OCI-LY7 (cell line): Measurements from ENCODE around the gene PRADC1. TPM values are rescaled to one million over a fixed set of nuclear protein-coding genes. Genes with fewer than 3 reads are reported as not detected.

Experiments used
- BruUV-seq: library from RNA; stranded (reverse); fragments of 400-500 nt; replicated peaks from 2 replicates; lab custom pipeline; 2021; lab: Mats Ljungman, UMichigan
- CTCF ChIA-PET: fragments of 300-600 bp; sonication (Branson Sonifier 250); formaldehyde crosslinking; loops from one replicate; lab custom pipeline; 2022; ENCODE audit warnings: antibody characterized with exemption; ENCODE audit not compliant: unreplicated experiment; lab: Charles Lee
- POLR2A ChIA-PET: fragments of 300-600 bp; sonication (Branson Sonifier 250); formaldehyde crosslinking; loops from one replicate; lab custom pipeline; 2022; ENCODE audit warnings: antibody characterized with exemption; lab: Charles Lee
- DNase-seq: peaks from one replicate; pipeline ENCODE4 v3.0.0-alpha.2; 2015; ENCODE audit warnings: low spot score
- H2AFZ ChIP-seq: fragments of 200-600 bp; sonication (generic), shearing (Covaris generic); 2 replicates; pipeline ENCODE4 v1.6.1; 2014; ENCODE audit warnings: mild to moderate bottlenecking, antibody characterized with exemption, low read length, moderate library complexity
- H3K27ac ChIP-seq: fragments of 200-600 bp; sonication (generic); 2 replicates; pipeline ENCODE4 v1.5.1; 2014; ENCODE audit warnings: mixed run types, low read depth, mild to moderate bottlenecking, moderate library complexity, low read length, inconsistent platforms; ENCODE audit not compliant: poor library complexity, severe bottlenecking
- H3K36me3 ChIP-seq: fragments of 200-600 bp; sonication (generic); 2 replicates; pipeline ENCODE4 v1.6.1; 2014; ENCODE audit warnings: mild to moderate bottlenecking, antibody characterized with exemption, low read length, moderate library complexity, mixed read lengths; ENCODE audit not compliant: insufficient read depth
- H3K4me1 ChIP-seq: fragments of 200-600 bp; sonication (generic); 2 replicates; pipeline ENCODE4 v1.5.1; 2014; ENCODE audit warnings: mild to moderate bottlenecking, low read length; ENCODE audit not compliant: insufficient read depth, poor library complexity, severe bottlenecking
- H3K4me2 ChIP-seq: fragments of 200-600 bp; sonication (generic); 2 replicates; pipeline ENCODE4 v1.6.1; 2014; ENCODE audit warnings: mild to moderate bottlenecking, low read length
- H3K4me3 ChIP-seq: fragments of 200-600 bp; sonication (generic); 2 replicates; pipeline ENCODE4 v1.5.1; 2014; ENCODE audit warnings: mild to moderate bottlenecking, low read depth, low read length; ENCODE audit not compliant: poor library complexity, severe bottlenecking
- H3K79me2 ChIP-seq: fragments of 200-600 bp; sonication (generic); 2 replicates; pipeline ENCODE4 v1.6.1; 2016; ENCODE audit warnings: low read depth, mild to moderate bottlenecking, low read length, moderate library complexity, mixed read lengths; ENCODE audit not compliant: insufficient read depth
- H3K9me2 ChIP-seq: fragments of 200-600 bp; sonication (generic); 2 replicates; pipeline ENCODE4 v1.6.1; 2016; ENCODE audit warnings: mild to moderate bottlenecking, low read length, mixed read lengths; ENCODE audit not compliant: insufficient read depth
- H3K9me3 ChIP-seq: fragments of 200-600 bp; sonication (generic); 2 replicates; pipeline ENCODE4 v1.6.1; 2014; ENCODE audit warnings: mild to moderate bottlenecking, mixed run types, low read length, mixed read lengths
- H4K20me1 ChIP-seq: fragments of 200-600 bp; sonication (generic); 2 replicates; pipeline ENCODE4 v1.6.1; 2014; ENCODE audit warnings: mild to moderate bottlenecking, antibody characterized with exemption, low read length, moderate library complexity, mixed read lengths; ENCODE audit not compliant: insufficient read depth
- CTCF ChIP-seq: fragments of 200-600 bp; sonication (generic); conservative IDR thresholded peaks from 2 replicates; pipeline ENCODE4 v1.5.1; 2014; ENCODE audit warnings: mild to moderate bottlenecking, antibody characterized with exemption, low read length, moderate library complexity, mixed read lengths
- EZH2phosphoT487 ChIP-seq: fragments of 200-600 bp; sonication (generic); IDR thresholded peaks from 2 replicates; pipeline ENCODE4 v1.6.1; 2018; ENCODE audit warnings: low read depth, borderline replicate concordance, mild to moderate bottlenecking, mixed run types, antibody characterized with exemption, low read length, moderate library complexity, mixed read lengths
- intact Hi-C: fragments of 100-400 bp; cut with micrococcal nuclease; formaldehyde crosslinking; loops from one replicate; pipeline ENCODE4 v1.10.0; 2022; ENCODE audit not compliant: unreplicated experiment
- total RNA-seq, 2 experiments: library from RNA; depleted of rRNA in 1 of 2; stranded (reverse); fragments of >200 nt in 1 of 2; shearing (Covaris generic) in 1 of 2; gene quantifications; 2 replicates each; pipeline ENCODE4 v1.2.3, GENCODE V29; 2014 to 2022

PRADC1 gene
- total RNA-seq, 2 experiments from 2014 or later: 23.0 to 25.9 TPM

GRCh38 chr2:73250872-73251846, 18.1 kb upstream of the PRADC1 start:
- POLR2A ChIA-PET: interaction anchor here (0.6 to 2.6 kb wide), 3 partner anchors 12 to 478 kb away, joined by 3 to 7 read pairs (median 7); partner anchors contain the start of gene CCT7
- no peak for DNase-seq
- no peak overlapping the region for H2AFZ ChIP-seq
- no peaks in the 10 kb centered on the region for H3K9me3 ChIP-seq
- TF ChIP-seq CTCF: no peak
- no peak overlapping the region for H3K27ac ChIP-seq
- H4K20me1 ChIP-seq: peaks cover 6% of the 10 kb centered on the region; the same call in 1 of the 2 replicates
- no peaks in the 10 kb centered on the region for H3K79me2 ChIP-seq
- H3K4me2 ChIP-seq: no peak overlapping the region
- intact Hi-C loops: no loop called here
- no peaks in the 10 kb centered on the region for H3K9me2 ChIP-seq
- BruUV-seq: no TSS peak
- CTCF ChIA-PET: interaction anchor here (0.6 kb wide), 1 partner anchor 178 kb away, joined by 3 read pairs; no protein-coding TSS in a partner anchor
- no peak overlapping the region for H3K4me3 ChIP-seq
- H3K36me3 ChIP-seq: peaks cover 98% of the 10 kb centered on the region
- no peaks in the 10 kb centered on the region for H3K4me1 ChIP-seq

- BruUV-seq: no TSS peak
- no peak overlapping the region for H3K4me2 ChIP-seq
- intact Hi-C loops: no loop called here
- no peaks in the 10 kb centered on the region for H3K9me2 ChIP-seq
- no peak overlapping the region for H3K27ac ChIP-seq
- H3K79me2 ChIP-seq: no peaks in the 10 kb centered on the region
- peaks cover 98% of the 10 kb centered on the region for H3K36me3 ChIP-seq
- H3K4me3 ChIP-seq: no peak overlapping the region
- TF ChIP-seq CTCF: no peak
- no peak for TF ChIP-seq EZH2phosphoT487
- H4K20me1 ChIP-seq: peaks cover 11% of the 10 kb centered on the region
- no peak for DNase-seq
- CTCF ChIA-PET: no interaction called here
- no peaks in the 10 kb centered on the region for H3K4me1 ChIP-seq
- POLR2A ChIA-PET: interaction anchor here (0.7 to 2.6 kb wide), 4 partner anchors 11 to 37 kb away, joined by 3 to 7 read pairs (median 6); partner anchors contain the start of genes CCT7 and PRADC1
- H3K9me3 ChIP-seq: no peaks in the 10 kb centered on the region
- no peak overlapping the region for H2AFZ ChIP-seq
Observed at GRCh38 chr2:73249636-73250035, 16.6 kb upstream of the PRADC1 start.
